HL-60 (cell line): ENCODE results near the gene MRPL9.

Source experiments
- CTCF ChIP-seq: IDR thresholded peaks from one replicate; pipeline ENCODE4 v1.5.1; 2011; ENCODE audit warnings: low read length, control low read depth, inconsistent platforms; ENCODE audit not compliant: insufficient read depth
- POLR2AphosphoS5 ChIP-seq: IDR thresholded peaks from 2 replicates; pipeline ENCODE4 v1.6.1; 2012; ENCODE audit warnings: low read depth
- REST ChIP-seq: IDR thresholded peaks from 2 replicates; pipeline ENCODE4 v1.6.1; 2012; ENCODE audit warnings: low read depth; ENCODE audit not compliant: insufficient replicate concordance
- SPI1 ChIP-seq: IDR thresholded peaks from 2 replicates; pipeline ENCODE4 v1.6.1; 2012; ENCODE audit warnings: low read depth, mild to moderate bottlenecking, borderline replicate concordance

GRCh38 chr1:151803915-151804314, 40.6 kb upstream of the MRPL9 start:
- TF ChIP-seq CTCF (no peak), POLR2AphosphoS5 (no peak), REST (no peak), SPI1 (no peak)
